ENCODE results near the gene LRRC17. TPM values are rescaled to one million over a fixed set of nuclear protein-coding genes. Genes with fewer than 3 reads are reported as not detected.

Gene LRRC17
- 20.2 and 20.8 TPM in 2 replicates for total RNA-seq (2014; rRNA removed; shearing (Covaris generic))

GRCh38 chr7:102912742-102913141, at the start of gene LRRC17:
Gene LRRC17 (plus strand): TSS chr7:102913000. CDS start chr7:102933914, 20,914 bp downstream.
- DNase-seq (ENCODE audit: low spot score) = peak; percentile 87

- no peak for DNase-seq (ENCODE audit: low spot score)
Measured at GRCh38 chr7:102864958-102865357, 47.8 kb upstream of the LRRC17 start.

- DNase-seq (ENCODE audit: low spot score) = no peak
Measured at GRCh38 chr7:102866535-102867215, 46.1 kb upstream of the LRRC17 start.

- no peak for DNase-seq (ENCODE audit: low spot score)
Measured at GRCh38 chr7:102869195-102869594, 43.6 kb upstream of the LRRC17 start.

- peak; percentile 81 for DNase-seq (ENCODE audit: low spot score)
Measured at GRCh38 chr7:102872460-102872859, 40.3 kb upstream of the LRRC17 start.

GRCh38 chr7:102873470-102874165, 39.2 kb upstream of the LRRC17 start:
- no peak for DNase-seq (ENCODE audit: low spot score)

GRCh38 chr7:102874166-102874829, 38.5 kb upstream of the LRRC17 start:
- DNase-seq (ENCODE audit: low spot score) = peak; percentile 73

GRCh38 chr7:102874966-102875365, 37.8 kb upstream of the LRRC17 start:
- no peak for DNase-seq (ENCODE audit: low spot score)

GRCh38 chr7:102875700-102876295, 37.0 kb upstream of the LRRC17 start:
- peak; percentile 95 for DNase-seq (ENCODE audit: low spot score)

GRCh38 chr7:102883098-102883860, 29.5 kb upstream of the LRRC17 start:
- DNase-seq (ENCODE audit: low spot score) = peak; percentile 67

- no peak for DNase-seq (ENCODE audit: low spot score)
Measured at GRCh38 chr7:102888561-102889233, 24.1 kb upstream of the LRRC17 start.

- no peak for DNase-seq (ENCODE audit: low spot score)
Measured at GRCh38 chr7:102889851-102890250, 22.9 kb upstream of the LRRC17 start.

GRCh38 chr7:102890292-102890970, 22.4 kb upstream of the LRRC17 start:
- DNase-seq (ENCODE audit: low spot score) = no peak

- no peak for DNase-seq (ENCODE audit: low spot score)
Measured at GRCh38 chr7:102890971-102891692, 21.7 kb upstream of the LRRC17 start.

- DNase-seq (ENCODE audit: low spot score) = peak; percentile 66
Measured at GRCh38 chr7:102891693-102892261, 21.0 kb upstream of the LRRC17 start.

- no peak for DNase-seq (ENCODE audit: low spot score)
Measured at GRCh38 chr7:102892631-102893278, 20.0 kb upstream of the LRRC17 start.

GRCh38 chr7:102895602-102896001, 17.2 kb upstream of the LRRC17 start:
- DNase-seq (ENCODE audit: low spot score) = no peak

- no peak for DNase-seq (ENCODE audit: low spot score)
Measured at GRCh38 chr7:102896585-102896984, 16.2 kb upstream of the LRRC17 start.

GRCh38 chr7:102897211-102897631, 15.6 kb upstream of the LRRC17 start:
- no peak for DNase-seq (ENCODE audit: low spot score)

Measured in H4 (cell line).